ENCODE results near the gene TMA7B.

TMA7B gene

DNA sequence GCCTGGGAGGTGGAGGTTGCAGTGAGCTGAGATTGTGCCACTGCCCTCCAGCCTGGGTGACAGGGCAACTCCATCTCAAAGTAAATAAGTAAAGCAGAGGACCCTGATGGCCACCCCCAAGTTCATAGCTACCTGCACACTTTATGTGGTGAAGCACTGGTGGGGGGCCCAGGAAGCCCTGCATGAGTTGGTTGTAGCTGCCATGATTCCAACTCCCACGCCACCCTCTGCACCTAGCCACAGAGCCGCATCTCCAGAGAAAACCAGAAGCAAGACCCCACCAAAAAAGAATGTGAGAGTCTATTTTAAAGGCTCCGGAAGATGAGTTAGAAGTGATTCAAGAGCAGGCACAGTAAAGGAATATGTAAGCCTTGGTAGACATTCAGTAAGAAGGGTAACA is 20.4 kb upstream of the TMA7B start:
- TF ChIP-seq, protein P1, sequence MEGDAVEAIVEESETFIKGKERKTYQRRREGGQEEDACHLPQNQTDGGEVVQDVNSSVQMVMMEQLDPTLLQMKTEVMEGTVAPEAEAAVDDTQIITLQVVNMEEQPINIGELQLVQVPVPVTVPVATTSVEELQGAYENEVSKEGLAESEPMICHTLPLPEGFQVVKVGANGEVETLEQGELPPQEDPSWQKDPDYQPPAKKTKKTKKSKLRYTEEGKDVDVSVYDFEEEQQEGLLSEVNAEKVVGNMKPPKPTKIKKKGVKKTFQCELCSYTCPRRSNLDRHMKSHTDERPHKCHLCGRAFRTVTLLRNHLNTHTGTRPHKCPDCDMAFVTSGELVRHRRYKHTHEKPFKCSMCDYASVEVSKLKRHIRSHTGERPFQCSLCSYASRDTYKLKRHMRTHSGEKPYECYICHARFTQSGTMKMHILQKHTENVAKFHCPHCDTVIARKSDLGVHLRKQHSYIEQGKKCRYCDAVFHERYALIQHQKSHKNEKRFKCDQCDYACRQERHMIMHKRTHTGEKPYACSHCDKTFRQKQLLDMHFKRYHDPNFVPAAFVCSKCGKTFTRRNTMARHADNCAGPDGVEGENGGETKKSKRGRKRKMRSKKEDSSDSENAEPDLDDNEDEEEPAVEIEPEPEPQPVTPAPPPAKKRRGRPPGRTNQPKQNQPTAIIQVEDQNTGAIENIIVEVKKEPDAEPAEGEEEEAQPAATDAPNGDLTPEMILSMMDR (IDR thresholded peaks at IDR 0.05; ENCODE audit: low read depth, low read length), result no peak
- H3K4me3 ChIP-seq (ENCODE audit: low read depth, low read length), result no peak overlapping the region

DNA sequence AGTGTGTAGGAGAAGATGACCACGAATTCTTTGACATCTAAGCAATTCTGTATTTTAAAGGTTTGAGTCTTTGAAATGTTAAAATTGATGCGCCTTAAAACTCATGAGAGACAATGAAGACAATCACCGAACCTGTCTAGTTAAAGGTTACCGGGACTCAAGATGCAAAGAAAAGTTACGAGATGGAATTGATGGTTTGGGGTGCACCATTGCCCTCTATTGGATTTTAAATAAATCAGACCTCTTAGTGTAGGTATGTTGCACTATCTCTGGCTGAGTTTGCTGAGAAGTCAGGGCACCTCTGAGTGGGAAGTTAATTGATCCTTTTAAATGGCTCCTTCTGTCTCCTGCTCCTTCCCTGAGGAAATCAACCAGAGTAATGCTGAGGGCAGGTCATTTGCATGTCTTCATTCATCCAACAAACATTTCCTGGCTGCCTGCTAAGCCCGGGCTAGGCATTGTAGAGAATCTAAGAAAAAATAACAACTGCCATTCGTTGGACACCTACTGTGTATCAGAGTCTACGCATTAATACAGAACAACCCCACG is 19.4 kb upstream of the TMA7B start:
- H3K4me3 ChIP-seq (ENCODE audit: low read depth, low read length), result no peak overlapping the region
- TF ChIP-seq, protein P1 (IDR thresholded peaks at IDR 0.05; ENCODE audit: low read depth, low read length), result no peak

DNA sequence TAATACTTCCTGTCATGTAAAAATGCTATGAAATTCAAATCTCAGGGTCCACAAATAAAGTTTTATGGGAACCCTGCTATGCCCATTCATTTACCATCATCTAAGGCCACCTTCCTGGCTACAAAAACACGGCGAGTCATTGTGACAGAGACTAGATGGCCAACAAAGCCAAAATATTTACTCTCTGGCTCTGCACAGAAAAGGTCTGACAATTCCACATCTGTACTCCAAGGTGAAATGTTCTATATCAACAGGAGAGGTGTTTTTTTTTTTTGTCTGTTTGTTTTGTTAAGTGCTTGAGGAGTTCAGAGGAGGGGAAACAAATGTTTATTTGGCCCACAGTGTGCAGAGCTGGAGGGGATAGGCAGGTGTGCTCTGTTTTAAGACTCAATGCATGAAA is 18.6 kb upstream of the TMA7B start:
- H3K4me3 ChIP-seq (ENCODE audit: low read depth, low read length), result no peak overlapping the region
- TF ChIP-seq, protein P1 (IDR thresholded peaks at IDR 0.05; ENCODE audit: low read depth, low read length), result no peak

DNA sequence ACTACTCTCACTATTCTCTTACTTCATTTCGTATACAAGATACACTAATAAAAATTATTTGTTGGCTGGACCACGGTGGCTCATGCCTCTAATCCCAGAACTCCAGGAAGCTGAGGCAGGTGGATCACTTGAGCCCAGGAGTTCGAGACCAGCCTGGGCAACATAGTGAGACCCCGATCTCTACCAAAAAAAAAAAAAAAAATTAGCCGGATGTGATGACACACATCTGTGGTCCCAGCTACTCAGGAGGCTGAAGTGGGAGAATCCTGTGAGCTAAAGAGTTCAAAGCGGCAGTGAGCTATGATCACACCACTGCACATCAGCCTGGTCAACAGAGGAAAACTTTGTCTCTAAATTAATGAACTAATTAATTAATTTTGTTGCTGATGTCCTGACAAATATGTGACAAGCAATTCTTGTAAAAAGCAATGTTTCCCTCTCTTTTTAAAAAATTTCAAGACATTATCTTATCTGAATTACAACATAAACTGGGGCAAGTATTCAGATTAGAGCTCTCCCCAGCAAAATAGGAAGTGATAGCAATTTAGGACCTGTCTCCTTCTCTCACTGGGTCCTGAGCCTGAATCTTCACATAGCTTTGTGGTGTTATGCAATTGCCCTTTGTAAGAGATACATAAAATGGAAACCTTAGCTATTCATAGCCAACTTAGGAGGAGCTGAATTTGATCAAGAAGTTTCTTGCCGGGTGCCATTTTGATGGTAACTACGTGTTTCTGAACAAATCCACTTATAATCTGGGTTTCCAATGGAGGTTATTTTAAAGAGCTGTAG is 17.6 kb upstream of the TMA7B start:
- no peak overlapping the region for H3K4me3 ChIP-seq (ENCODE audit: low read depth, low read length)
- TF ChIP-seq, protein P1 (IDR thresholded peaks at IDR 0.05; ENCODE audit: low read depth, low read length), result no peak

DNA sequence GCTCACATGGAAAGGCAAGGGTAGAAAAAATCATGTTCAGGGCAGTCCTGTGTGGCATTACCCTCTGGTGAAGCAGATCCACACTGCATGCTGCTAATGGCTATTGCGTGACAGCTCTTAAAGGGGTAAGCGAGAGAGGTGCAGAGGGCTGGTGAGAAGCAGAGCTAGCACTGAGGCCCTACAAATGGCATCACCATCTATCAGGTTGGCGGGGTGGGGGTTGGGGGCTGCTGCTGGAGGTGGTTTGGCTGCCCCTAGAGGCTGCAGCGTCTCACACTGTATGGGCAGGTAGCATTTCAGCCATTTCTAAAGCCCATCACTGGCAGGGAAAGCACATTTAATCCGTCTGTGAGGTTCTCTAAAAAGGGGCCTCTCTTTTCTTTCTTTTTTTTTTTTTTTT is 16.9 kb upstream of the TMA7B start:
- H3K4me3 ChIP-seq (ENCODE audit: low read depth, low read length), result no peak overlapping the region
- TF ChIP-seq, protein P1 (IDR thresholded peaks at IDR 0.05; ENCODE audit: low read depth, low read length), result no peak

DNA sequence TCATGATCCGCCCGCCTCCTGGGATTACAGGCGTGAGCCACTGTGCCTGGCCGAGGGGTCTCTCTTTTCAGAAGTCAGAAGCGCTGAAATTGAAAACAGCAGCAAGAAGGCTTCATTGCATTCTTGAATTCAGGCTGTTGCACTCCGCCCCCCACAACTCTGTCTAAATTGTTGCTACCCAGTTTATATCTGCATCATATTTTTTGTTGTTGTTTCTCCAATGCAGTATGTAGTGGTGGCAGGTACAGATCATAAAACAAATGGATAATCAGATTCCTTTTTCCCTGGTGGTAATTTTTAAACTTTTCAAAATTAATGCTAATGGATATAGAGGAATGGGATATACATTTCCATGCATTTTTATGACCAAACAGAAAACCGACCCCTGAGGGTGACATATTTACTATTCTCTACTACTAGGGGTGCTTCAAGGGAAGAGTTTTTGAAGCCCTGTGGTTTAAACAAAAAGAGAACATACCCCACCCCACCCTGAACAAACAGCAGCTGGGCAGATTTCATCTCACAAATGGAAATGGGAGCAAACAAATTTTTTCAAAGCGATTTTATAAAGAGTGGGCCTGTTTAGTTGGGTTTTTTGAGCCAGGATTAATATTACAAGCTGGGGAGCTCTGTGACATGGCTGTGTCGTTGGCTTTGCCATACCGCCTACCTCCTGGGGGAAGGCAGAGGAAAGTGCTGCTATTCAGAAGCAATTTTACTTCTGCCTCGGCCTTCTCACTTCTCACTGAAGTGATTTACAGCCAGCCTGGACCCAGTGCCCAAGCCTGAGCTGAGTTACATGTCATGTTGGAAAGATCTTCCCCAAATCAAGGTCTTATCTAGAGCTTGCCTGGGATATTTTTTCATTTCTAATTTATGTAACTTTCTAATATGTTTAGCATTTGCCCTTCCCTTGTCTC is 16.0 kb upstream of the TMA7B start:
- TF ChIP-seq, protein P1 (IDR thresholded peaks at IDR 0.05; ENCODE audit: low read depth, low read length), result no peak

More for the DNA sequence above, 16.0 kb upstream of the TMA7B start:
- H3K4me3 ChIP-seq (ENCODE audit: low read depth, low read length), result no peak overlapping the region

Measured in WI38 (cell line).